ENCODE data around the gene ROBO1.
"Not testable (repeated sequence)": the region's sequence is repeated elsewhere in the genome, so short reads cannot be mapped to it uniquely, and the experiment has no call there.

Gene ROBO1

DNA sequence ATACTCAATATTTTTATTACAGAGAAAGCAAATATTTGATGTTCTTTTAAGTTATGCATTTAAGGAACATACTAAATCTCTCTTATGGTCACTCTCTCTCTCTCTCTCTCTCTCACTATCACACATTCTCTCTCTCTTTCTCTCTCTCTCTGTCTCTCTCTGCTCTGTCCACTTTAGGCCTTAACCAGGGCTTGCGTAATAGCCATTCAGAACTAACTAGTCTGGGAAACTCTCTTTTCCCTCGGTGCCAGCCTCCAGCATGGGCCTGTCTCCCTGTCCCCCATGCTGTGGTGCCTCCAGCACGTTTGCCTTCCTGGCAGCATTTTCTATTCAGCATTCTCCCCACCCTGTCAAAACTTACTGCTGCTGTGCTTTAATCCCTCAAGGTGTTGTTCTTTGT, 389.7 kb downstream of the ROBO1 start:
- no peak for DNase-seq (ENCODE audit: low read depth in 2 of 2)

- no peak for DNase-seq (ENCODE audit: low read depth in 2 of 2)
Observed at GRCh38 chr3:79369306-79369705, 398.5 kb downstream of the ROBO1 start.

GRCh38 chr3:79368403-79368802, 399.4 kb downstream of the ROBO1 start:
- no peak for DNase-seq (ENCODE audit: low read depth in 2 of 2)

DNA sequence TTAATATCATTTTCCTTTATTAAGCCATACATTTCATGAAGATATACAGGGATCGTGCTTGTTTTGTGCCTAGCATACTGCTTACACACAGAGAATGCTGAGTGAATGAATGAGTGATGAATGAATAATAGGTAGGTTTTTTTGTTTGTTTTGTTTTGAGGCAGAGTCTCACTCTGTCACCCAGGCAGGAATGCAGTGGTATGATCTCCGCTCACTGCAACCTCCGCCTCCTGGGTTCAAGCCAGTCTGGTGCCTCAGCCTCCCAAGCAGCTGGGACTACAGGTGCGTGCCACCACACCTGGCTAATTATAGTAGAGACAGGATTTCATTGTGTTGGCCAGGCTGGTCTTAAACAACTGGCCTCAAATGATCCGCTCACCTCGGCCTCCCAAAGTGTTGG, 400.0 kb downstream of the ROBO1 start:
- DNase-seq (ENCODE audit: low read depth in 2 of 2), result no peak

GRCh38 chr3:79367066-79367465, 400.7 kb downstream of the ROBO1 start:
- DNase-seq (ENCODE audit: low read depth in 2 of 2), result no peak

- DNase-seq (ENCODE audit: low read depth in 2 of 2), result no peak
Observed at GRCh38 chr3:79366414-79366813, 401.4 kb downstream of the ROBO1 start.

DNA sequence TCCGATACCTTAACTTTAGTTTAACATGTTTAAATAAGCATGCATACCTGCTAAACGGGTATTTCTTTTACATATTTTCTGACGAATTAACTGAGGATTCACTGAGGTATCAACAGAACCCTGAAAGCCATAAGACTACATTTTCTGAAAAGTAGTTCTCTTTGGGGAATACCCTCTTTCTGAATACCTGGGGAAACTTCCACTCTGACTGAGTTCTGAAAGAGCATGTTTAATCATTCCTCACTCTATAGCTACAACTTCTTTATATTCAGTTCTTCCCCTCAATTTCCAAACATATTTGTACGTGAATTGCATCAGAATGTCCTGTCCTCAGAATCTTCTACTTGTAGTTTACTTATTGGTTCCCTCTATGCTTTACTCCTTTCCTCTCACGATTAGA, 403.0 kb downstream of the ROBO1 start:
- no peak for DNase-seq (ENCODE audit: low read depth in 2 of 2)

- no peak for DNase-seq (ENCODE audit: low read depth in 2 of 2)
Observed at GRCh38 chr3:79362571-79363270, 405.1 kb downstream of the ROBO1 start.

GRCh38 chr3:79361748-79362378, 405.9 kb downstream of the ROBO1 start:
- no peak for DNase-seq (ENCODE audit: low read depth in 2 of 2)

DNA sequence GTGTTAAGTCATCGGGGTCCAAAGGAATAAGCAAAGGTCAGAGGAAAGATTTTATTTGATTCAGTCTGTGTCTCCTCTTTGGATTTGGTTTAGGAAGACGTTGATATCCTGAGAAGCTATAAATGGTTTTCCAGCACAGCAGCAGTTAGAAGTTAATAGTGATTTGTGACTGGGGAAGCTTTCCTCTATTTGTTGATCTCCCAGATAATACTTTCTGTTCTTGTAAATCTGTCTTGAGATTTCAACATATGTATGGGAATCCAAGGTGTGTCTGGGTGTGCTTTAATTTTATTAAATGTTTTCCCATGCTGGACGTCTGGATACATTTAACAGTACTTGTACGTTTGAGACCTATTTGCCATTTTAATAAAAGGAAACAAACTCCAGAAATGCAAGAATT, 409.5 kb downstream of the ROBO1 start:
- DNase-seq (ENCODE audit: low read depth in 2 of 2), result no peak

DNA sequence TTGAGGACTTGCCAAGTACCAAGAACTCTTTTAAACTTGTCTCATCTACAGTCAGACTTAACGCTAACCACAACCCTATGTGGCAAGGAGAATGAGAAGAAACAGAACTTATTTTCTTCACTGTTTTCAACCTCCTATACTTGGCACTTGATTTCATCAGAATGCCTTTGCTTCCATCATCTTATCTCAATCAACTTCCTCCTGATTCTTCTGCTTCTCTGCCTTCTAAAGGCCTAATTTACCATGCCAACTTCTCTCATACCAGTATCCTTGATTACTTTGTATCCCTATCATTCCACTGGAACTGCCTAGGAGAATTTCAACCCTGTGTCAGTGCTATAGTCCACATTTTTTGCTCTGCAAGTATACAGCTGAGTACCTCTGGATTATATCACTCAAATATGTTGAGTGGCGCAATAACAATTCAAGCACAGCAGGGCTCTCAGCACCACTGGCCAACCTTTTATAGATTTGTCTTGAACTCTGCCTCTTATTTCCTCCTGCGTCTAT, 413.6 kb downstream of the ROBO1 start:
- DNase-seq (ENCODE audit: low read depth in 2 of 2), result no peak

DNA sequence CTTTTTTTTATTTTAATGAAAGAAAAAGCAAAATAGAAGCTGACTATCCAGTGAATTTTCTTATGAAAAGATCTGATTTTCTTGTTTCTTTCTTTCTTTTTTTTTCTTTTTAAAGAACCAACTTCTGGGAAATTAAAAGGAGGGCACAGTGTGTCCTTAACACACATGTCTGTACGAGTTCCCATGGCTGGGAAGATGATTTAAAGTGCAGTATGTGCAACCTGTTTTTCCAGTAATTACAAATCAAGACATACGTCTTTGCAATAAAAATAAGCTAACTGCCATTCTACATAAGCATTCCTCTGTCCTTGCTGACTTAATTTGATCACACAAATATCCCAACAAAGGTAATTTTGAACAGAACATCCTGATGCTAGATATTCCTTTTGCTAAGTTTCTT, 416.1 kb downstream of the ROBO1 start:
- no peak for DNase-seq (ENCODE audit: low read depth in 2 of 2)

DNA sequence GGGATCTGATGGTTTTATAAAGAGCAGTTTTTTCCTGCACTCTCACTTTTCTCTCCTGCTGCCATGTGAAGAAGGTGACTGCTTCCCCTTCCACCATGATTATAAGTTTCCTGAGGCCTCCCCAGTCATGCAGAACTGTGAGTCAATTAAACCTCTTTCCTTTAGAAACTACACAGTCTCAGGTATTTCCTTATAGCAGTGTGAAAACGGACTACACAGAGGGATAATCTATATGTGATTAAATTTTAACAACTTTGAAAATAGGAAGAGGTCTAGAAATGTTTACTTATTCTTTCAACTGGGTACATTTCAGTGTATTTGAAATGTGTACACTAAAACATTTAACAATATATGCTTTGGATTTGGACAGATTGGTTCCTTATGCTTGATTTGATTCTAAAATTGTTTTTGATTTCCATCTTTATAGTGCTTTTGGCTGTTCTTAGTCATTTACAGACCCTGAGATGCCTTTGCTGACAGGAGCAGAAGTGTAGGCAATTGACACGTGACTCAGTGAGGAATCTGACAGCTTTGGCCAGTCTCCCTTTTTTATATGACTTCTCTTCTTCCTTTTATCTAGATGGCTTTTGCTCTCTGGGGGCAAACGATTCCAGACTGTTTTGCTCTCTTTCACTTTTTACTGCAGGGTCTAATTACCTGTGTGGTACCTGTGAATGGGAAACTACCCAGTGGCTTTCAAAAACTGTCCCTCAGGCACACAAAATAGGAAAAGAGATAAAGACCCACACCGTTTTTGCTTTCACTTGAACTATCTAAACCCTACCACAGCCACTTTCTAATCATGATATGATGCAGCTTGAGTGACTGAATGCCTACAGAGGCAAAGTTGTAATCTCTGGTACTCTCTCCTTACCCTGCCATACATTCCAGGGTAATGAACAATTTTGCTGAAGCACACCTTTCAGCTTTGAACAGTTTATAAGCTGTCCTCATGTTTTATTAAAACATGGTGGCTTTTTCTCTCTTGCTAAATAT, 422.6 kb downstream of the ROBO1 start:
- no peak for DNase-seq (ENCODE audit: low read depth in 2 of 2)

DNA sequence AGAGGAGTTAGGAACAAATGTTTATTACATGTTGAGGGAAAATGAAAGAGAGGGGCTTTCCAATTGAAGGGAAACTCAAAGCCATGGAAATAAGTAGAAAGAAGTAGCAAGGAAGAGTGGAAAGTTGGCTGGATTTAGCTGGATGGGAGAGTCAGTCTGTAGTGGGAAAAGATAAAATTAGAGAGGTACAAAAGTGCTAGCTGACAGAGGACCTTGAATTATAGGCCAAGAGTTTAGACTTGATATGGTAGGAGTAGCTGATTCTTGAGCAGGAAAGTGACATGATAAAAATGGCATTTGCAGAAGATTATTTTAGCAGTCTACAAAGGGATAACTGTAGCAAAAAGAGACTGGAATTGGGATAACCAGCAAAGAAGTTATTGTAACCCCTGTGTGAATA, 425.8 kb downstream of the ROBO1 start:
- no peak for DNase-seq (ENCODE audit: low read depth in 2 of 2)

DNA sequence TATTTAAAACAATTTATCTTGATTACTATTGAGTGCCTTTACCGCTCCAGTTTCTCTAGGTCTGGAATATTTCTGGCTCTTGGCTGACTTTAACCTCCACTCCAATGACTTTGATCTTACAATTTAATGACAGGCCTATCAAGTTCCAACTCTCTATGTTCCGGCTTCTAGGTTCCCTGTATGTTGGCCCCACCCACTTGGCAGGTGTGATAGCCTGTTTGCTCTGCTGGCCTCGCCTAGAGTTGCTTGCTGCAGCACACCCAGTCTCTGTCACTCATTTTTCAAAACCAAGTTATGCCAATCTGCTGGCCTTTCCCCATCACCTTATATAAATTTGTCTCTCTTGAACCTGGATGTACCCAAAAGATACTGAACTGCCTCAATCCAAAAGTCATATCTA, 428.0 kb downstream of the ROBO1 start:
- DNase-seq (ENCODE audit: low read depth in 2 of 2), result no peak

- DNase-seq (ENCODE audit: low read depth in 2 of 2), result no peak
Observed at GRCh38 chr3:79337798-79338197, 430.0 kb downstream of the ROBO1 start.

DNA sequence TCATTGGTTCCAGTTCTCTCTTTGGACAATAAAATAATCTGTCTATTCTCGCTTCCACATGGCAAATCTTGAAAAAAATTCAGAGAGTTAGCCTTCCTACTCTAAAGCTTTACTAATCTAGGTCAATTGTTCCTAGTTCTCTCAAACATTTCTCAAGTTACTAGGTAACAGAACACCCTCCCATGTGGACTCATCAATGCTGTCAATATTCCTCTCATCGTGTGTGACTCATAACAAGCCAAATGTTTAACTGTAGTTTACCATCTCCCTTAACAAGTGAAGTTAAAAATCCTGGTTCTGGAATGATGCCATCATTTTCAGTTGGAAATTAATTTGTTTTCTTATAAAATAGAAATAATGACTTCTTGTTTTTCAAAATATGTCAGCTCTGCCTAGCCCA, 438.6 kb downstream of the ROBO1 start:
- DNase-seq (ENCODE audit: low read depth in 2 of 2), result no peak

- DNase-seq (ENCODE audit: low read depth in 2 of 2), result no peak
Observed at GRCh38 chr3:79326642-79327041, 441.2 kb downstream of the ROBO1 start.

- DNase-seq (ENCODE audit: low read depth in 2 of 2), result not testable (repeated sequence)
Observed at GRCh38 chr3:79325833-79326383, 441.9 kb downstream of the ROBO1 start.

DNA sequence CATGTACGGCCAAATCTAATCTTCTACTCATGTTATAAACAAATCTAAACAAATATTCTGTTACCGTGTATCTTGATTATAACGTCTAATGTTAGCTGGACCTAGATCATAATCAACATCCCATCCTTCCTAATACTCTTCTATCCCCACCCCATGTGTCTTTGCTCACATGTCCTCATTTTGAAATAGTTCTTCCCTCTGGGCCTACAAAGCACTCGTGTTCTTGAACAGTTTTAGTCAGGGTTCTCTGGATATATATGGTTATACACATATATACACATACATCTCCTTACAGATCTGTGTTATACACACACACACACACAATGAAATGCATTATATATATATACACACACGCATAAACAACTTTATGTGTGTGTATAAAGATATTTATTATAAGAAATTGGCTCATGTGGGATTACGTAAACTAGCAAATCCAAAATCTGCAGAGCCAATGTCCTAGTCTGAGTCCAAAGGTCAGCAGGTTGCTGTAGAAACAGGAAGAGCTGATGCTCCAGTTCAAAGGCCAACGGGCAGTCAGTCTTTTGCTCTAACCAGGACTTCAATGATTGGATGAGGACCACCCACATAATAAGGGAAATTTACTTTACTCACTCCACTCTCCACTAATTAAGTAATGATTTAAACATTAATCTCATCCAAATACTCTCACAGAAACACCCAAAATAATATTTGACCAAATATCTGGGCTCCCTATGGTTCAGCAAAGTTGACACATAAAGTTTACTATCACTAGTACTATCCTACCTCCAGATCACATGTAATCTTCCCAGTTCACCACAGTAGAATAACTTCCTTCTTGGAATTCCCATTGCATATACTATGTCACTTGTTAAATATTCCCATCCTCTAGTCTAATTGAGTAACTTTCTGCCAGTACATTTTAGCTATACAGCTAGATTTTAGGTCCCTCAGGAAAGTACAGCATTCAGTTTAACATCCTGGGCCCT, 450.0 kb downstream of the ROBO1 start:
- DNase-seq (ENCODE audit: low read depth in 2 of 2), result no peak

- no peak for DNase-seq (ENCODE audit: low read depth in 2 of 2)
Observed at GRCh38 chr3:79314962-79315361, 452.8 kb downstream of the ROBO1 start.
